K562 (cell line): ENCODE results near the gene ATG7. TPM values are rescaled to one million over a fixed set of nuclear protein-coding genes. Genes with fewer than 3 reads are reported as not detected.

ENCODE experiments used
- CBX5 ChIP-seq: IDR thresholded peaks from 2 replicates; pipeline ENCODE4 v1.6.1; 2014; ENCODE audit warnings: low read depth, borderline replicate concordance
- CC2D1A ChIP-seq: fragments of 450-650 bp; IDR thresholded peaks from 2 replicates; pipeline ENCODE4 v1.6.1; 2017; ENCODE audit warnings: mild to moderate bottlenecking
- CEBPG ChIP-seq, 3 experiments: fragments of 200-800 bp in 1 of 3; sonication (Bioruptor generic) in 1 of 3; sonication (generic) in 1 of 3; formaldehyde crosslinking in 1 of 3; IDR thresholded peaks in 2 of 3; conservative IDR thresholded peaks in 1 of 3; 2 replicates each; pipeline versions ENCODE4 v1.6.1 to v1.8.0; 2016 to 2022; ENCODE audit warnings: missing compliant biosample characterization in 2 of 3, missing genetic modification characterization in 2 of 3, mild to moderate bottlenecking in 1 of 3, missing genetic modification reagents in 1 of 3
- CREM ChIP-seq: IDR thresholded peaks from 2 replicates; pipeline ENCODE4 v1.6.1; 2014; ENCODE audit warnings: antibody characterized with exemption, low read depth
- ETV6 ChIP-seq, 3 experiments: fragments of 150-350 bp in 1 of 3; sonication (generic) in 1 of 3; formaldehyde crosslinking in 1 of 3; IDR thresholded peaks; 2 replicates each; pipeline versions ENCODE4 v1.6.1 to v1.8.0; 2014 to 2022; ENCODE audit warnings: borderline replicate concordance in 2 of 3, low read depth in 2 of 3, antibody characterized with exemption in 1 of 3, low read length in 1 of 3, mild to moderate bottlenecking in 1 of 3, missing genetic modification reagents in 1 of 3
- NEUROD1 ChIP-seq: fragments of 150-350 bp; IDR thresholded peaks from 2 replicates; pipeline ENCODE4 v1.6.1; 2014; ENCODE audit warnings: borderline replicate concordance, low read length, low read depth; ENCODE audit not compliant: partially characterized antibody
- NR2C2 ChIP-seq, 2 experiments: fragments of 200-800 bp in 1 of 2; sonication (Bioruptor generic) in 1 of 2; sonication (generic) in 1 of 2; formaldehyde crosslinking in 1 of 2; IDR thresholded peaks; 2 replicates each; pipeline versions ENCODE4 v1.6.1 to v1.8.0; 2016 to 2022; ENCODE audit warnings: mild to moderate bottlenecking in 1 of 2, missing compliant biosample characterization in 1 of 2, missing genetic modification characterization in 1 of 2, missing genetic modification reagents in 1 of 2
- ZNF324 ChIP-seq: fragments of 250-450 bp; sonication (Bioruptor Pico); IDR thresholded peaks from 2 replicates; pipeline ENCODE4 v1.4.0; 2020; ENCODE audit warnings: mild to moderate bottlenecking
- polyA plus RNA-seq, 8 experiments: library from polyadenylated mRNA; depleted of rRNA in 4 of 8; stranded (reverse) in 5 of 8; unstranded in 3 of 8; fragments of >200 nt; fragmentation: Nextera tagmentation in 2 of 8; fragmentation: Illumina TruSeq in 1 of 8; extraction: Ambion mirVana in 2 of 8; extraction: Trizol in 1 of 8; gene quantifications; 2 replicates each; pipeline versions ENCODE4 v1.2.1 to v1.2.3, GENCODE V29; 2011 to 2014; ENCODE audit warnings: inconsistent platforms in 1 of 8, missing spikeins in 1 of 8
- total RNA-seq, 7 experiments: library from RNA; depleted of rRNA in 6 of 7; stranded (reverse); fragments of >200 nt in 6 of 7; fragmentation: Illumina TruSeq in 2 of 7; extraction: Trizol in 2 of 7; gene quantifications; 2 replicates each; pipeline versions ENCODE4 v1.2.1 to v1.2.3, GENCODE V29; 2011 to 2021; ENCODE audit warnings: low replicate concordance in 1 of 7
- TF ChIP-seq, protein P1 (sequence below): fragments of 450-650 bp; IDR thresholded peaks from 2 replicates; pipeline ENCODE4 v1.7.1; 2018; ENCODE audit warnings: mild to moderate bottlenecking, low read depth; ENCODE audit not compliant: partially characterized antibody
- TF ChIP-seq, protein P2 (sequence below), 2 experiments: fragments of 200-800 bp in 1 of 2; sonication (Bioruptor generic) in 1 of 2; sonication (generic) in 1 of 2; formaldehyde crosslinking in 1 of 2; IDR thresholded peaks in 1 of 2; conservative IDR thresholded peaks in 1 of 2; 2 replicates each; pipeline versions ENCODE4 v1.5.0 to v1.6.1; 2016 to 2020; ENCODE audit warnings: missing compliant biosample characterization in 1 of 2, missing genetic modification characterization in 1 of 2, missing genetic modification reagents in 1 of 2
- TF ChIP-seq, protein P3 (sequence below), 2 experiments: fragments of 450-650 bp in 1 of 2; sonication (generic) in 1 of 2; formaldehyde crosslinking in 1 of 2; IDR thresholded peaks in 1 of 2; conservative IDR thresholded peaks in 1 of 2; 2 replicates each; pipeline versions ENCODE4 v1.6.1 to v1.8.1; 2016 to 2023; ENCODE audit warnings: mild to moderate bottlenecking in 2 of 2, moderate library complexity in 2 of 2, inconsistent platforms in 1 of 2, missing genetic modification reagents in 1 of 2
- TF ChIP-seq, protein P4 (sequence below): fragments of 250-450 bp; sonication (Bioruptor Pico); IDR thresholded peaks from 2 replicates; pipeline ENCODE4 v1.8.0; 2021; ENCODE audit warnings: moderate library complexity, mild to moderate bottlenecking, inconsistent platforms
- TF ChIP-seq, protein P5 (sequence below): sonication (generic); formaldehyde crosslinking; IDR thresholded peaks from 2 replicates; pipeline ENCODE4 v1.8.0; 2022; ENCODE audit warnings: mild to moderate bottlenecking, low read depth, missing genetic modification reagents
- TF ChIP-seq, protein P6 (sequence below): fragments of 250-450 bp; sonication (Bioruptor Pico); IDR thresholded peaks from 2 replicates; pipeline ENCODE4 v1.8.0; 2022; ENCODE audit warnings: moderate library complexity, mild to moderate bottlenecking, inconsistent platforms

The ATG7 gene
- total and polyA plus RNA-seq, 9 of the 15 experiments (the other 6 are each of a cell fraction or from before 2014, with no cell fraction given), result 18.3 to 45.3 (median 33.6) TPM

DNA sequence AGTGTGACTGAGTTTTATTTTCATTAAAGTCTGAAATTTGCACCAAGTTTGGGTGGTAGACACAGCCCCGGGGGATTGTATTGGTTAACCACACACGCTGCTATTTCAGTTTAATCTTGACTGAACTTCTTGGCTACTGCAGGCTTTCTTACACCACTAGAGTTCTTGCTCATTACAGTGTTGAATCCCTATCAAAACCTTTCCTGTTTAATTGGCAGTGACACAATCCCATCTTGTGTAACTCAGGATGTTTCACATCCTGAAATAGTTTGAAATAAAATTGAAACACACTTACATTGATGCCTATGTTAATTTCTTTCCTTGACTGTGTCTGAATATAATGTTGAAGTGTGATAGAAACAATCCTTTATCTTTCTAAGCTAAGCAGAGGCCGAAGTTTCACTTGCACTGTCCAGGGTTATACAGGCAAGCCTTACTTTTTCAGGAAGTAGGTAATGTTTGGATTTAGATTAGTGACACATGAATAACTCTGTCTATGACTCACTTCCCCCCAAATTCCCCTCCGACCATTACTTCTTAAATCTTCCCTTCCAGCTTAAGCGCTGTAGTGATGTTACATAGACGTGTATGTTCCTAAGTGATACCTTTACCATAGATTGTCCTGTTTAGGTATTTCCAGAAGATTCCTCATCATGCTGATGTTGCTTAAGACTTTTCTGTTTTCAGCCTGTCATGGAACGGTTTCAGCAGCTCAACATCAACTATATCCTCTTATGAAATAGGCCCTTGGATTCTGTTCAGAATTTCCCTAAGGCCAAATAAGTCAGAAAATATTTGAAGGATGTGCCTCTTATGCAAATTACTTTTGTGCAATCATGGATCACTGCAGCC is 16.8 kb downstream of the ATG7 start (continued):
- peak; percentile 32 to 80; a peak in 1 of 4 replicates for TF ChIP-seq ETV6 (IDR thresholded peaks at IDR 0.05; ENCODE audit: borderline replicate concordance in 1 of 2, low read depth in 2 of 2, low read length in 1 of 2)
- TF ChIP-seq ETV6 (CRISPR knock-in tag; IDR thresholded peaks at IDR 0.05; ENCODE audit: borderline replicate concordance), result no peak
- TF ChIP-seq, protein P1, sequence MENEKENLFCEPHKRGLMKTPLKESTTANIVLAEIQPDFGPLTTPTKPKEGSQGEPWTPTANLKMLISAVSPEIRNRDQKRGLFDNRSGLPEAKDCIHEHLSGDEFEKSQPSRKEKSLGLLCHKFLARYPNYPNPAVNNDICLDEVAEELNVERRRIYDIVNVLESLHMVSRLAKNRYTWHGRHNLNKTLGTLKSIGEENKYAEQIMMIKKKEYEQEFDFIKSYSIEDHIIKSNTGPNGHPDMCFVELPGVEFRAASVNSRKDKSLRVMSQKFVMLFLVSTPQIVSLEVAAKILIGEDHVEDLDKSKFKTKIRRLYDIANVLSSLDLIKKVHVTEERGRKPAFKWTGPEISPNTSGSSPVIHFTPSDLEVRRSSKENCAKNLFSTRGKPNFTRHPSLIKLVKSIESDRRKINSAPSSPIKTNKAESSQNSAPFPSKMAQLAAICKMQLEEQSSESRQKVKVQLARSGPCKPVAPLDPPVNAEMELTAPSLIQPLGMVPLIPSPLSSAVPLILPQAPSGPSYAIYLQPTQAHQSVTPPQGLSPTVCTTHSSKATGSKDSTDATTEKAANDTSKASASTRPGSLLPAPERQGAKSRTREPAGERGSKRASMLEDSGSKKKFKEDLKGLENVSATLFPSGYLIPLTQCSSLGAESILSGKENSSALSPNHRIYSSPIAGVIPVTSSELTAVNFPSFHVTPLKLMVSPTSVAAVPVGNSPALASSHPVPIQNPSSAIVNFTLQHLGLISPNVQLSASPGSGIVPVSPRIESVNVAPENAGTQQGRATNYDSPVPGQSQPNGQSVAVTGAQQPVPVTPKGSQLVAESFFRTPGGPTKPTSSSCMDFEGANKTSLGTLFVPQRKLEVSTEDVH, result no peak
- no peak for TF ChIP-seq CC2D1A
- TF ChIP-seq, protein P2, sequence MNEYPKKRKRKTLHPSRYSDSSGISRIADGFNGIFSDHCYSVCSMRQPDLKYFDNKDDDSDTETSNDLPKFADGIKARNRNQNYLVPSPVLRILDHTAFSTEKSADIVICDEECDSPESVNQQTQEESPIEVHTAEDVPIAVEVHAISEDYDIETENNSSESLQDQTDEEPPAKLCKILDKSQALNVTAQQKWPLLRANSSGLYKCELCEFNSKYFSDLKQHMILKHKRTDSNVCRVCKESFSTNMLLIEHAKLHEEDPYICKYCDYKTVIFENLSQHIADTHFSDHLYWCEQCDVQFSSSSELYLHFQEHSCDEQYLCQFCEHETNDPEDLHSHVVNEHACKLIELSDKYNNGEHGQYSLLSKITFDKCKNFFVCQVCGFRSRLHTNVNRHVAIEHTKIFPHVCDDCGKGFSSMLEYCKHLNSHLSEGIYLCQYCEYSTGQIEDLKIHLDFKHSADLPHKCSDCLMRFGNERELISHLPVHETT (CRISPR knock-in tag; conservative IDR thresholded peaks at IDR 0.05 in 1 of 2, IDR thresholded peaks at IDR 0.05 in 1 of 2), result 0 out of 4 replicates have a peak, but pooled peaks of 1 of the 2 experiments have one; percentile 15
- TF ChIP-seq, protein P3, sequence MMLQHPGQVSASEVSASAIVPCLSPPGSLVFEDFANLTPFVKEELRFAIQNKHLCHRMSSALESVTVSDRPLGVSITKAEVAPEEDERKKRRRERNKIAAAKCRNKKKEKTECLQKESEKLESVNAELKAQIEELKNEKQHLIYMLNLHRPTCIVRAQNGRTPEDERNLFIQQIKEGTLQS (IDR thresholded peaks at IDR 0.05), result peak; percentile 95
- TF ChIP-seq, protein P3 (CRISPR knock-in tag; conservative IDR thresholded peaks at IDR 0.05), result no peak
- peak; percentile 15 for TF ChIP-seq NEUROD1
- TF ChIP-seq NR2C2 (CRISPR knock-in tag; IDR thresholded peaks at IDR 0.05), result no peak
- TF ChIP-seq NR2C2 (tag; IDR thresholded peaks at IDR 0.05), result peak; percentile 53; the same call in 1 of the 2 replicates
- TF ChIP-seq, protein P4, sequence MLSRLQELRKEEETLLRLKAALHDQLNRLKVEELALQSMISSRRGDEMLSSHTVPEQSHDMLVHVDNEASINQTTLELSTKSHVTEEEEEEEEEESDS, result no peak
- TF ChIP-seq, protein P5, sequence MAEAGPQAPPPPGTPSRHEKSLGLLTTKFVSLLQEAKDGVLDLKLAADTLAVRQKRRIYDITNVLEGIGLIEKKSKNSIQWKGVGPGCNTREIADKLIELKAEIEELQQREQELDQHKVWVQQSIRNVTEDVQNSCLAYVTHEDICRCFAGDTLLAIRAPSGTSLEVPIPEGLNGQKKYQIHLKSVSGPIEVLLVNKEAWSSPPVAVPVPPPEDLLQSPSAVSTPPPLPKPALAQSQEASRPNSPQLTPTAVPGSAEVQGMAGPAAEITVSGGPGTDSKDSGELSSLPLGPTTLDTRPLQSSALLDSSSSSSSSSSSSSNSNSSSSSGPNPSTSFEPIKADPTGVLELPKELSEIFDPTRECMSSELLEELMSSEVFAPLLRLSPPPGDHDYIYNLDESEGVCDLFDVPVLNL, result no peak
- TF ChIP-seq CREM, result peak; percentile 83
- TF ChIP-seq CBX5, result no peak
- no peak for TF ChIP-seq ZNF324 (CRISPR knock-in tag)
- TF ChIP-seq, protein P6, sequence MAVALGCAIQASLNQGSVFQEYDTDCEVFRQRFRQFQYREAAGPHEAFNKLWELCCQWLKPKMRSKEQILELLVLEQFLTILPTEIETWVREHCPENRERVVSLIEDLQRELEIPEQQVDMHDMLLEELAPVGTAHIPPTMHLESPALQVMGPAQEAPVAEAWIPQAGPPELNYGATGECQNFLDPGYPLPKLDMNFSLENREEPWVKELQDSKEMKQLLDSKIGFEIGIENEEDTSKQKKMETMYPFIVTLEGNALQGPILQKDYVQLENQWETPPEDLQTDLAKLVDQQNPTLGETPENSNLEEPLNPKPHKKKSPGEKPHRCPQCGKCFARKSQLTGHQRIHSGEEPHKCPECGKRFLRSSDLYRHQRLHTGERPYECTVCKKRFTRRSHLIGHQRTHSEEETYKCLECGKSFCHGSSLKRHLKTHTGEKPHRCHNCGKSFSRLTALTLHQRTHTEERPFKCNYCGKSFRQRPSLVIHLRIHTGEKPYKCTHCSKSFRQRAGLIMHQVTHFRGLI, result 0 out of 2 replicates have a peak, but pooled peaks have one; percentile 26
- TF ChIP-seq CEBPG (CRISPR knock-in tag; IDR thresholded peaks at IDR 0.05), result peak; percentile 37; the same call in 1 of the 2 replicates
- peak; percentile 34 to 81 for TF ChIP-seq CEBPG (tag; conservative IDR thresholded peaks at IDR 0.05 in 1 of 2, IDR thresholded peaks at IDR 0.05 in 1 of 2)
